ENCODE results near the gene GABBR2. TPM values are rescaled to one million over a fixed set of nuclear protein-coding genes. Genes with fewer than 3 reads are reported as not detected.

Gene GABBR2
- total and polyA plus RNA-seq, 12 donors: under 0.01 to 1.3 (median 0.45) TPM

DNA sequence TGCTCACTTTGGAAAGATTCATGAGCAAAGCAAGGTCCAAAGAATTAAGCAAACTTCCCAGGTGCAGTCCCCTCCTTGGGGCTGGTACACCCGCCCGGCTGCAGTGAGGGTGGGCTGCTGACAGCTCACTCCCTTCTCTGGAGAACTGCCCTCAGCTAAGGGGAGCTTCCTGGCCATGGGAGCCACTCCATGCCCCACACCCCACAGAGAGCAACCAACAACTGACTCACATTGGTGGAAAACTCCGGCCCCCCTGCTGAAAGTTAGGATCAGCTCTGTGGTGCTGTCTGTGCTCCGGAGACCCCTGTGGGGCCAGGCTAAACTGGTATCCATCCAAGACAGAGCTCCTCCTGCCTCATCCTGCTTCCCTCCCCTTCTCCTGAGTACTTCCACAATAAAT lies 223.0 kb downstream of the GABBR2 start:
- Histone ChIP-seq H3K27me3 (peaks cover 0 to 13% (median 3%) of the 10 kb centered on the region in 7 donors), H3K9me3 (no peaks in the 10 kb centered on the region), H3K4me1 (no peaks in the 10 kb centered on the region), H3K4me3 (no peak overlapping the region), H3K36me3 (no peaks in the 10 kb centered on the region), H3K27ac (no peak overlapping the region)
- no peak for DNase-seq
- TF ChIP-seq, protein P1, sequence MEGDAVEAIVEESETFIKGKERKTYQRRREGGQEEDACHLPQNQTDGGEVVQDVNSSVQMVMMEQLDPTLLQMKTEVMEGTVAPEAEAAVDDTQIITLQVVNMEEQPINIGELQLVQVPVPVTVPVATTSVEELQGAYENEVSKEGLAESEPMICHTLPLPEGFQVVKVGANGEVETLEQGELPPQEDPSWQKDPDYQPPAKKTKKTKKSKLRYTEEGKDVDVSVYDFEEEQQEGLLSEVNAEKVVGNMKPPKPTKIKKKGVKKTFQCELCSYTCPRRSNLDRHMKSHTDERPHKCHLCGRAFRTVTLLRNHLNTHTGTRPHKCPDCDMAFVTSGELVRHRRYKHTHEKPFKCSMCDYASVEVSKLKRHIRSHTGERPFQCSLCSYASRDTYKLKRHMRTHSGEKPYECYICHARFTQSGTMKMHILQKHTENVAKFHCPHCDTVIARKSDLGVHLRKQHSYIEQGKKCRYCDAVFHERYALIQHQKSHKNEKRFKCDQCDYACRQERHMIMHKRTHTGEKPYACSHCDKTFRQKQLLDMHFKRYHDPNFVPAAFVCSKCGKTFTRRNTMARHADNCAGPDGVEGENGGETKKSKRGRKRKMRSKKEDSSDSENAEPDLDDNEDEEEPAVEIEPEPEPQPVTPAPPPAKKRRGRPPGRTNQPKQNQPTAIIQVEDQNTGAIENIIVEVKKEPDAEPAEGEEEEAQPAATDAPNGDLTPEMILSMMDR (IDR thresholded peaks at IDR 0.05): no peak
- WGBS, 2 donors: 68 to 74% methylated on average over 4 of the region's 4 CpGs
- intact Hi-C loops (cut with DNase I): no loop called here
- ATAC-seq: no peak

DNA sequence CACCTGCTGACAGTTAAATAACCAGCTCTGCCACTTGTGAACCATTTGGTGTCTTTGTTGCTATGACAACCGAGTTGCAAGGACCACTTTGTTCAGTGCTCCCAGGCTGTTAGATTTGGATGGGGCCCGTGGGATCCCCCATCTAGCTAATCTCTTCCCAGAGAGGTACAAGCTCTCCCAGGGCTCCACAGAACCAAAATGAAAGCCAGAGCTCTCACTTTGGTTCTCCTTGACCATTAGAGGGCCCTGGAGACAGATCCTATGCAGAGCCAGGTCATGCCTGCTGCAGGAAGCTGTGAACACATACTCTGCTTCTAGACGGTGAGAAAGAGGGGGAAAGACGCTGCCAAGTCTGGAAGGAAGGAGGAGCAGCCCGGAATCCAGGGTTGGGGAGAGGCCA lies 224.6 kb downstream of the GABBR2 start:
- peak in 1 of 8 donors; percentile 16 for ATAC-seq
- Histone ChIP-seq H3K27me3 (peaks cover 0 to 13% (median 3%) of the 10 kb centered on the region in 7 donors), H3K36me3 (no peaks in the 10 kb centered on the region), H3K9me3 (no peaks in the 10 kb centered on the region), H3K4me3 (no peak overlapping the region), H3K27ac (no peak overlapping the region), H3K4me1 (no peaks in the 10 kb centered on the region)
- TF ChIP-seq, protein P1 (IDR thresholded peaks at IDR 0.05): peak in 3 of 9 donors; percentile 8 to 25 (median 11)
- intact Hi-C loops (cut with DNase I): no loop called here
- 29 to 41% methylated on average over 5 of the region's 5 CpGs for WGBS, 2 donors
- DNase-seq: no peak

DNA sequence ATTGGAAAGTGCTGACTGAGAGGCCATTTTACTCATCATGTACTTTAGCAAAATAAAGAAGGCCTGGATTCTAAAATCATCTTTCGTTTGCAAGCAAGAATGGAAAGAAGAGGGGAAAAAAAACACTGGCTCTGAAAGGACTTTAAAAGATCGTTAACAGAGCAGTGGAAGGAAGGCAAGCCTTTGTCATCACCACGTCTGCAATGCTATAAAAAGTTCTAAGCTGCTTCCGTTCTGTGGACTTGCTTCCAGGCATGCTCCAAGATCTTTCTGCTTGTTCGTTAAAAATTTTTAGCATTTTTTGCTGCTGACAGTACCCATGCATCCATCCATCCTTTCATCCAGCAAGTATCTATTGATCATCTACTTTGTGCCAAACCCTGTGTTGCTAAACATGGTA lies 226.5 kb downstream of the GABBR2 start:
- TF ChIP-seq, protein P1 (IDR thresholded peaks at IDR 0.05): no peak

DNA sequence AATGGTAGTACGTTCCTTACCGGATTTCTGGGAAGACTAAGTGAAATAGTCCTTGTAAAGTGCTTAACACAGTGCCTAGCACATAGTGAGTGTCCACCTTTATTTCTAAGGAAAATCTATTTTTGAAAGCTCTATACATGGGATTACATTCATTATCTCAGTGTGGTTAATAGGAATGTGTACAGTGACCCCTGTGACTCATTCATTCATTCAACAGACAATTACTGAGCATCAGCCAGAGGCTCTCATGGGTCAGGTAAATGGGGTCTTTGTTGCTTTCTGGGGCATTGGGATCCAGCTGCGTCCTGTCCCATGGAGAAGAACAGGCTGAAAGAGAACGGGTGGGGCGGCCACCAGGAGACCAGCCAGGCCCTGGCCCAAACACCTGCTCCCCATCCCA lies 227.1 kb downstream of the GABBR2 start:
- WGBS, 2 donors: 61 to 65% methylated on average over 5 of the region's 5 CpGs

More for the DNA sequence above, 226.5 kb downstream of the GABBR2 start:
- Histone ChIP-seq H3K27ac (no peak overlapping the region), H3K4me3 (no peak overlapping the region), H3K9me3 (no peaks in the 10 kb centered on the region), H3K27me3 (peaks cover 0 to 13% (median 3%) of the 10 kb centered on the region in 7 donors), H3K36me3 (no peaks in the 10 kb centered on the region), H3K4me1 (peaks cover 0 to 5% (median 0%) of the 10 kb centered on the region in 9 donors)
- intact Hi-C loops (cut with DNase I): no loop called here
- DNase-seq: no peak
- 50 to 57% methylated on average over 5 of the region's 5 CpGs for WGBS, 2 donors
- ATAC-seq: no peak

More for the DNA sequence above, 227.1 kb downstream of the GABBR2 start:
- DNase-seq (no peak), ATAC-seq (no peak)
- Histone ChIP-seq H3K27me3 (peaks cover 0 to 13% (median 3%) of the 10 kb centered on the region in 7 donors), H3K4me3 (no peak overlapping the region), H3K36me3 (no peaks in the 10 kb centered on the region), H3K4me1 (peaks cover 0 to 5% (median 0%) of the 10 kb centered on the region in 9 donors), H3K9me3 (no peaks in the 10 kb centered on the region), H3K27ac (no peak overlapping the region)
- TF ChIP-seq, protein P1 (IDR thresholded peaks at IDR 0.05): no peak
- intact Hi-C loops (cut with DNase I): no loop called here
